ENCODE results near the gene CNTNAP2.

- TF ChIP-seq YY1 (IDR thresholded peaks at IDR 0.05; ENCODE audit: insufficient read depth, insufficient read length) (no peak), ZNF274 (IDR thresholded peaks at IDR 0.05; ENCODE audit: low read depth, low read length) (no peak), SUZ12 (IDR thresholded peaks at IDR 0.05; ENCODE audit: extremely low read depth, insufficient read depth, insufficient read length) (no peak)
Observed at GRCh38 chr7:148434181-148434757, 2317.7 kb downstream of the CNTNAP2 start.
